Calu3 (cell line): ENCODE results near the gene DNM1L. TPM values are rescaled to one million over a fixed set of nuclear protein-coding genes. Genes with fewer than 3 reads are reported as not detected.

Experiments used
- BruUV-seq: library from RNA; stranded (reverse); fragments of 400-500 nt; replicated peaks from 2 replicates; lab custom pipeline; 2021; lab: Mats Ljungman, UMichigan
- CTCF ChIA-PET: fragments of 300-600 bp; sonication (Branson Sonifier 250); formaldehyde crosslinking; loops from one replicate; lab custom pipeline; 2022; ENCODE audit warnings: antibody characterized with exemption; lab: Charles Lee
- DNase-seq: peaks from one replicate; pipeline ENCODE4 v3.0.0; 2022
- H3K27ac Mint-ChIP-seq: one replicate; pipeline ENCODE4 v1.8.0; 2022; ENCODE audit warnings: mixed read lengths; ENCODE audit not compliant: unreplicated experiment
- H3K27me3 Mint-ChIP-seq: one replicate; pipeline ENCODE4 v1.8.0; 2022; ENCODE audit warnings: mixed read lengths; ENCODE audit not compliant: unreplicated experiment
- H3K36me3 Mint-ChIP-seq: one replicate; pipeline ENCODE4 v1.8.0; 2022; ENCODE audit warnings: mild to moderate bottlenecking, moderate library complexity, mixed read lengths; ENCODE audit not compliant: insufficient read depth, unreplicated experiment
- H3K4me1 Mint-ChIP-seq: one replicate; pipeline ENCODE4 v1.8.0; 2022; ENCODE audit warnings: mild to moderate bottlenecking, low read depth, mixed read lengths; ENCODE audit not compliant: unreplicated experiment
- H3K4me3 Mint-ChIP-seq: one replicate; pipeline ENCODE4 v1.8.0; 2022; ENCODE audit warnings: mild to moderate bottlenecking, low read depth, moderate library complexity, mixed read lengths; ENCODE audit not compliant: unreplicated experiment
- H3K9me3 Mint-ChIP-seq: one replicate; pipeline ENCODE4 v1.8.0; 2022; ENCODE audit warnings: low read depth, mixed read lengths; ENCODE audit not compliant: unreplicated experiment
- intact Hi-C: fragments of 100-400 bp; cut with micrococcal nuclease; formaldehyde crosslinking; loops from one replicate; pipeline ENCODE4 v1.10.0; 2022; ENCODE audit not compliant: unreplicated experiment
- total RNA-seq: library from RNA; stranded (reverse); gene quantifications from 2 replicates; pipeline ENCODE4 v1.2.3, GENCODE V29; 2022
- TF ChIP-seq, protein P1 (sequence below): fragments of 200-600 bp; IDR thresholded peaks from one replicate; pipeline ENCODE4 v1.8.0; 2022; ENCODE audit warnings: antibody characterized with exemption; ENCODE audit not compliant: unreplicated experiment

Gene DNM1L
- total RNA-seq, 1 experiment from 2014 or later = 77.3 TPM

DNA sequence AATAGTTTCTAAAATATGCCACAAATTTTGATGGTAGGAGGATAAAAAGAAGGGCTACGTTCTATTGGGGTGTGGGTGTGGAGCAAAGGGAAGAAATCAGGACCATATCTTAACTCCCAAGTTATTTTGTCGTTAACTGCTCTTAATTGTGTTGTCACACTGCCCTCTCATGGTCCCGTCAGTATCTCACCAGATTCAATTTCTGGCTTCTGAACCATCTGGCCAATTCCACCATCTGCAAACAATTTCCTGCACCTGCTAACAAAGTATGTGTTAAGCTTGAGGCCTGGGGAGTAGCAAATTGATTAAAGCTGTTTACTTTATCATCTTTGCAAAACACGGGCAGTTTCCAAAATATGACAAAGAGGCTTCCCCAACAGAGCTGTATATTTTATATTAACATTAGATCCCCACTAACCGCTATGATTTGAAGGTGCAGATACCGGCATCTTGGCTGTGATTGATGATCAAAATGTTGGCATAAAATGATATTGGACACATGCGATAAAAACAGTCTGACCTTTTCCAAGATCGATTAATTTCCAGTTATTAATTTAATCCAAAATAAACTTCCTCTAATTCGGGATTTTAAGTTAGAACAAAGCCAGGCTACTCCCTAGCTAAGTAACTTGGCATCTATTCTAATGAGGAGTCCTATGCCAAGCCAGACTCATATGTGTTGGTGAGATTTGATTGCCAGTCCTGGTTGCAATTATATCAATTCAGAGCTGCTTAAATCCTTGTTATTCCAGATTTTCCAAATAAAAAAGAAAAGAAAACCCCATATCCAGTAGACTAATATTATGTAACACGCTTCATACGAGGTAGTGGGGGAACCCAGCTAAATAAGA is 6.9 kb upstream of the DNM1L start:
- no TSS peak for BruUV-seq
- TF ChIP-seq, protein P1, sequence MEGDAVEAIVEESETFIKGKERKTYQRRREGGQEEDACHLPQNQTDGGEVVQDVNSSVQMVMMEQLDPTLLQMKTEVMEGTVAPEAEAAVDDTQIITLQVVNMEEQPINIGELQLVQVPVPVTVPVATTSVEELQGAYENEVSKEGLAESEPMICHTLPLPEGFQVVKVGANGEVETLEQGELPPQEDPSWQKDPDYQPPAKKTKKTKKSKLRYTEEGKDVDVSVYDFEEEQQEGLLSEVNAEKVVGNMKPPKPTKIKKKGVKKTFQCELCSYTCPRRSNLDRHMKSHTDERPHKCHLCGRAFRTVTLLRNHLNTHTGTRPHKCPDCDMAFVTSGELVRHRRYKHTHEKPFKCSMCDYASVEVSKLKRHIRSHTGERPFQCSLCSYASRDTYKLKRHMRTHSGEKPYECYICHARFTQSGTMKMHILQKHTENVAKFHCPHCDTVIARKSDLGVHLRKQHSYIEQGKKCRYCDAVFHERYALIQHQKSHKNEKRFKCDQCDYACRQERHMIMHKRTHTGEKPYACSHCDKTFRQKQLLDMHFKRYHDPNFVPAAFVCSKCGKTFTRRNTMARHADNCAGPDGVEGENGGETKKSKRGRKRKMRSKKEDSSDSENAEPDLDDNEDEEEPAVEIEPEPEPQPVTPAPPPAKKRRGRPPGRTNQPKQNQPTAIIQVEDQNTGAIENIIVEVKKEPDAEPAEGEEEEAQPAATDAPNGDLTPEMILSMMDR = peak; percentile 51
- Mint-ChIP-seq H3K36me3 (no peaks in the 10 kb centered on the region), H3K4me3 (no peak overlapping the region), H3K4me1 (no peaks in the 10 kb centered on the region), H3K27ac (no peak overlapping the region), H3K9me3 (peaks cover 5% of the 10 kb centered on the region), H3K27me3 (no peaks in the 10 kb centered on the region)
- intact Hi-C loops = loop anchor here (1.0 kb wide), 2 partner anchors 217 to 307 kb away; no protein-coding TSS in a partner anchor
- CTCF ChIA-PET = interaction anchor here (0.9 to 1.2 kb wide), 2 partner anchors 215 to 270 kb away, joined by 3 read pairs; no protein-coding TSS in a partner anchor
- peak; percentile 48 for DNase-seq

- H3K4me3 Mint-ChIP-seq = peak overlapping the region; percentile 75
- TF ChIP-seq, protein P1 = no peak
Observed at GRCh38 chr12:32679920-32680237, 778 bp downstream of the DNM1L start.

GRCh38 chr12:32680787-32681186 is 1.7 kb downstream of the DNM1L start:
- CTCF ChIA-PET = no interaction called here
- TF ChIP-seq, protein P1 = no peak
- Mint-ChIP-seq H3K4me3 (peak overlapping the region; percentile 75), H3K36me3 (peaks cover 25% of the 10 kb centered on the region), H3K9me3 (no peaks in the 10 kb centered on the region), H3K27ac (peak overlapping the region; percentile 56), H3K4me1 (peaks cover 9% of the 10 kb centered on the region), H3K27me3 (no peaks in the 10 kb centered on the region)
- no TSS peak for BruUV-seq
- DNase-seq = no peak
- intact Hi-C loops = no loop called here

More at GRCh38 chr12:32679920-32680237, 778 bp downstream of the DNM1L start:
- Mint-ChIP-seq H3K27ac (peak overlapping the region; percentile 56), H3K4me1 (peaks cover 9% of the 10 kb centered on the region), H3K9me3 (no peaks in the 10 kb centered on the region), H3K27me3 (no peaks in the 10 kb centered on the region), H3K36me3 (peaks cover 18% of the 10 kb centered on the region)
- intact Hi-C loops = no loop called here
- no peak for DNase-seq
- CTCF ChIA-PET = no interaction called here
- BruUV-seq = no TSS peak

DNA sequence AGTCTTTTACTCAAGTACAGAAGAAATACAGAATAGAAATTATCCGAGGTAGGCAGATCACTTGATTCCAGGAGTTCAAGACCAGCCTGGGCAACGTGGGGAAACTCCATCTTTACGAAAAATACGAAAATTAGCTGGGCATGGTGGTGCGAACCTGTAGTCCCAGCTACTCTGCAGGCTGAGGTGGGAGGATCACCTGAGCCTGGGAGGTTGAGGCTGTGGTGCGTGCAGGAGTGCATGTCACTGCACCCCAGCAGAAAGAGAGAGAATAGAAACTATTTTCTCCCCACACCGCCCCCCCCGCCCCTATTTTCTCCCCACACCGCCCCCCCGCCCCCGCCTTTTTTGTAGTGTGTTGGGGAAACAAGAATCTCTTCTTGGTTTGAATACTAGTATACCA is 2.2 kb downstream of the DNM1L start:
- peaks cover 9% of the 10 kb centered on the region for H3K4me1 Mint-ChIP-seq
- peak overlapping the region; percentile 56 for H3K27ac Mint-ChIP-seq
- intact Hi-C loops = no loop called here
- CTCF ChIA-PET = no interaction called here
- BruUV-seq = no TSS peak
- TF ChIP-seq, protein P1 = no peak
- peaks cover 25% of the 10 kb centered on the region for H3K36me3 Mint-ChIP-seq
- DNase-seq = no peak
- no peaks in the 10 kb centered on the region for H3K9me3 Mint-ChIP-seq
- no peaks in the 10 kb centered on the region for H3K27me3 Mint-ChIP-seq
- no peak overlapping the region for H3K4me3 Mint-ChIP-seq
